GM19023 (cell line): ENCODE measurements around the gene SMAD6.
A peak's percentile ranks its signal among the peaks of the same experiment; 100 is the strongest.
"Not testable (repeated sequence)": the region's sequence is repeated elsewhere in the genome, so short reads cannot be mapped to it uniquely, and the experiment has no call there.

Experiments
- ATAC-seq: cut with Tn5 transposase; IDR thresholded peaks from one replicate; pipeline ENCODE4 v1.9.1; 2021; ENCODE audit warnings: mild to moderate bottlenecking, moderate library complexity; ENCODE audit not compliant: unreplicated experiment

Gene SMAD6

GRCh38 chr15:66674756-66675155 lies 27.3 kb upstream of the SMAD6 start:
- no peak for ATAC-seq

- ATAC-seq, result no peak
Observed at GRCh38 chr15:66675446-66675845, 26.6 kb upstream of the SMAD6 start.

GRCh38 chr15:66677336-66677735 lies 24.7 kb upstream of the SMAD6 start:
- no peak for ATAC-seq

- no peak for ATAC-seq
Observed at GRCh38 chr15:66679061-66679656, 22.9 kb upstream of the SMAD6 start.

- ATAC-seq, result no peak
Observed at GRCh38 chr15:66679657-66680108, 22.4 kb upstream of the SMAD6 start.

- ATAC-seq, result no peak
Observed at GRCh38 chr15:66680502-66680901, 21.5 kb upstream of the SMAD6 start.

GRCh38 chr15:66681395-66681794 lies 20.6 kb upstream of the SMAD6 start:
- no peak for ATAC-seq

- ATAC-seq, result no peak
Observed at GRCh38 chr15:66682246-66682645, 19.8 kb upstream of the SMAD6 start.

GRCh38 chr15:66682865-66683264 lies 19.2 kb upstream of the SMAD6 start:
- no peak for ATAC-seq

GRCh38 chr15:66684136-66684681 lies 17.8 kb upstream of the SMAD6 start:
- ATAC-seq, result no peak

GRCh38 chr15:66685638-66686150 lies 16.3 kb upstream of the SMAD6 start:
- ATAC-seq, result no peak

- ATAC-seq, result not testable (repeated sequence)
Observed at GRCh38 chr15:66690912-66691311, 11.1 kb upstream of the SMAD6 start.

GRCh38 chr15:66691727-66692126 lies 10.3 kb upstream of the SMAD6 start:
- ATAC-seq, result no peak

- no peak for ATAC-seq
Observed at GRCh38 chr15:66692391-66692790, 9.6 kb upstream of the SMAD6 start.

GRCh38 chr15:66692808-66693596 lies 9.0 kb upstream of the SMAD6 start:
- ATAC-seq, result no peak

GRCh38 chr15:66696770-66697169 lies 5.3 kb upstream of the SMAD6 start:
- no peak for ATAC-seq

- ATAC-seq, result no peak
Observed at GRCh38 chr15:66698318-66698961, 3.6 kb upstream of the SMAD6 start.

GRCh38 chr15:66698971-66699370 lies 3.1 kb upstream of the SMAD6 start:
- ATAC-seq, result no peak

GRCh38 chr15:66700412-66700801 lies 1.6 kb upstream of the SMAD6 start:
- no peak for ATAC-seq

GRCh38 chr15:66700802-66701421 lies 1.1 kb upstream of the SMAD6 start:
- peak; percentile 63 for ATAC-seq

- peak; percentile 16 for ATAC-seq
Observed at GRCh38 chr15:66701422-66702034, 508 bp upstream of the SMAD6 start.
